Stomach (tissue), 9 donors: ENCODE results near the gene POC1A. TPM values are rescaled to one million over a fixed set of nuclear protein-coding genes. Genes with fewer than 3 reads are reported as not detected.

Experiments
- DNase-seq, 2 donors: peaks; one replicate each; pipeline versions ENCODE4 v3.0.0 to v3.0.0-alpha.2; 2013 to 2019
- H3K27ac ChIP-seq, 5 donors: fragments of 200-600 bp in 4 of 5; sonication (generic) in 4 of 5; one replicate each; pipeline ENCODE4 v1.5.1; 2013 to 2019; ENCODE audit warnings: mild to moderate bottlenecking in 1 of 5, moderate library complexity in 1 of 5
- H3K27me3 ChIP-seq, 3 donors: fragments of 200-600 bp; sonication (generic); one replicate each; pipeline ENCODE4 v1.5.1; 2017 to 2019; ENCODE audit warnings: mixed run types in 1 of 3
- H3K36me3 ChIP-seq, 4 donors: fragments of 200-600 bp; sonication (generic); 1 replicate in 3 of 4; 2 replicates in 1 of 4; pipeline ENCODE4 v1.5.1; 2016 to 2019
- H3K4me1 ChIP-seq, 4 donors: fragments of 200-600 bp; sonication (generic); one replicate each; pipeline ENCODE4 v1.5.1; 2016 to 2019
- H3K4me3 ChIP-seq, 4 donors: fragments of 200-600 bp; sonication (generic) in 3 of 4; one replicate each; pipeline ENCODE4 v1.5.1; 2016 to 2019; ENCODE audit warnings: mild to moderate bottlenecking in 1 of 4
- H3K9me3 ChIP-seq, 4 donors: fragments of 200-600 bp; sonication (generic); one replicate each; pipeline ENCODE4 v1.5.1; 2016 to 2019
- EP300 ChIP-seq: sonication (generic); formaldehyde crosslinking; IDR thresholded peaks from one replicate; pipeline ENCODE4 v1.6.1; 2017; ENCODE audit warnings: antibody characterized with exemption
- POLR2A ChIP-seq, 4 donors: fragments of 450-650 bp; IDR thresholded peaks; one replicate each; pipeline ENCODE4 v1.6.1; 2016; ENCODE audit warnings: antibody characterized with exemption in 4 of 4, control low read depth in 2 of 4, mild to moderate bottlenecking in 1 of 4, moderate library complexity in 1 of 4
- POLR2AphosphoS5 ChIP-seq, 3 donors: sonication (generic); formaldehyde crosslinking; IDR thresholded peaks; one replicate each; pipeline ENCODE4 v1.6.1; 2016; ENCODE audit warnings: antibody characterized with exemption in 3 of 3
- WGBS, 5 donors: extraction: QIAGEN DNeasy Blood & Tissue Kit in 3 of 5; methylation state at CpG; one replicate each; pipeline versions ENCODE4 v1.1.5 to v1.1.7; 2013 to 2018; 5-methylcytosine and 5-hydroxymethylcytosine counted together
- intact Hi-C: fragments of 100-400 bp; cut with DNase I; formaldehyde crosslinking; loops from one replicate; pipeline ENCODE4 v1.15.1; 2023; ENCODE audit warnings: low total_unique reads
- polyA plus RNA-seq, 3 donors: library from polyadenylated mRNA; stranded (reverse); fragments of 200-250 nt; gene quantifications; one replicate each; pipeline ENCODE4 v1.2.3, GENCODE V29; 2013
- total RNA-seq, 5 donors: library from RNA; depleted of rRNA; stranded (reverse); fragments of >200 nt; gene quantifications; one replicate each; pipeline versions ENCODE4 v1.1.0 to v1.2.3, GENCODE V29; 2014 to 2016
- TF ChIP-seq, protein P1 (sequence below), 7 experiments: fragments of 450-650 bp in 4 of 7; fragments of 200-600 bp in 3 of 7; sonication (generic) in 3 of 7; IDR thresholded peaks; one replicate each; pipeline ENCODE4 v1.5.1; 2016 to 2019; ENCODE audit warnings: antibody characterized with exemption in 7 of 7, control low read depth in 2 of 7, mild to moderate bottlenecking in 1 of 7
- donor health status: healthy with polysubstance abuse.
- donor health status: Bipolar disorder and iron deficiency.
- donor health status: healthy.

POC1A gene
- total and polyA plus RNA-seq, 8 donors: 1.8 to 23.2 (median 3.5) TPM; not detected in 1

DNA sequence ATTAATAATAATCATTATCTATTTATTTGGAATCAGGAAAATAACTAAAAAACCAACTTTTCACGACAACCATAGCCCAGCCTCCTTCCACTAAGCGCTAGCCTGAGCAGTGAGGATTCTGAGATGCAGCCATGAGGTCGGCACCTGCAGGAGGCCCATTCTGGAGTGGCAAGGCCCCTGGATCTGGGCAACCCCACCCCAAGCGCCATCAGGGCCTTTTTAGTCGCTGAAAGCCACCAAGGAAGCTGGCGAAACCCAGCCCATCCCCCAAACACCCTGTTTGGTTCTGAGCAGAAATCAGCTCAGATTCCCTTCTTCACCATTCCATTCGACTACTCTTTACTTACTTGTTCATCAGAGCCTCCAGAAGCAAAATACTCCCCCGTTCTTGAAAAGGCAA lies 29.5 kb downstream of the POC1A start:
- 92 to 96% (median 92%) methylated on average over 8 of the region's 8 CpGs for WGBS, 5 donors
- intact Hi-C loops: loop anchor here (5.0 kb wide), 1 partner anchor 122 kb away; no protein-coding TSS in a partner anchor

GRCh38 chr3:52124126-52124525 lies 30.1 kb downstream of the POC1A start:
- DNase-seq: no peak
- TF ChIP-seq, protein P1, sequence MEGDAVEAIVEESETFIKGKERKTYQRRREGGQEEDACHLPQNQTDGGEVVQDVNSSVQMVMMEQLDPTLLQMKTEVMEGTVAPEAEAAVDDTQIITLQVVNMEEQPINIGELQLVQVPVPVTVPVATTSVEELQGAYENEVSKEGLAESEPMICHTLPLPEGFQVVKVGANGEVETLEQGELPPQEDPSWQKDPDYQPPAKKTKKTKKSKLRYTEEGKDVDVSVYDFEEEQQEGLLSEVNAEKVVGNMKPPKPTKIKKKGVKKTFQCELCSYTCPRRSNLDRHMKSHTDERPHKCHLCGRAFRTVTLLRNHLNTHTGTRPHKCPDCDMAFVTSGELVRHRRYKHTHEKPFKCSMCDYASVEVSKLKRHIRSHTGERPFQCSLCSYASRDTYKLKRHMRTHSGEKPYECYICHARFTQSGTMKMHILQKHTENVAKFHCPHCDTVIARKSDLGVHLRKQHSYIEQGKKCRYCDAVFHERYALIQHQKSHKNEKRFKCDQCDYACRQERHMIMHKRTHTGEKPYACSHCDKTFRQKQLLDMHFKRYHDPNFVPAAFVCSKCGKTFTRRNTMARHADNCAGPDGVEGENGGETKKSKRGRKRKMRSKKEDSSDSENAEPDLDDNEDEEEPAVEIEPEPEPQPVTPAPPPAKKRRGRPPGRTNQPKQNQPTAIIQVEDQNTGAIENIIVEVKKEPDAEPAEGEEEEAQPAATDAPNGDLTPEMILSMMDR (IDR thresholded peaks at IDR 0.05): no peak
- no peak for TF ChIP-seq POLR2A (IDR thresholded peaks at IDR 0.05)
- TF ChIP-seq POLR2AphosphoS5 (IDR thresholded peaks at IDR 0.05): no peak
- TF ChIP-seq EP300: no peak
- Histone ChIP-seq H3K27ac (no peak overlapping the region), H3K4me1 (peaks cover 4 to 32% (median 15%) of the 10 kb centered on the region in 4 donors), H3K4me3 (no peak overlapping the region), H3K27me3 (no peaks in the 10 kb centered on the region), H3K9me3 (no peaks in the 10 kb centered on the region), H3K36me3 (no peaks in the 10 kb centered on the region)
- intact Hi-C loops: loop anchor here (5.0 kb wide), 1 partner anchor 122 kb away; no protein-coding TSS in a partner anchor
- WGBS, 5 donors: 94 to 100% (median 99%) methylated on average over 2 of the region's 2 CpGs

More for the DNA sequence above, 29.5 kb downstream of the POC1A start:
- Histone ChIP-seq H3K36me3 (no peaks in the 10 kb centered on the region), H3K9me3 (no peaks in the 10 kb centered on the region), H3K4me3 (no peak overlapping the region), H3K27me3 (no peaks in the 10 kb centered on the region), H3K4me1 (peaks cover 4 to 32% (median 15%) of the 10 kb centered on the region in 4 donors), H3K27ac (no peak overlapping the region)
- TF ChIP-seq EP300: no peak
- TF ChIP-seq POLR2A (IDR thresholded peaks at IDR 0.05): no peak
- TF ChIP-seq POLR2AphosphoS5 (IDR thresholded peaks at IDR 0.05): no peak
- TF ChIP-seq, protein P1 (IDR thresholded peaks at IDR 0.05): no peak
- no peak for DNase-seq

DNA sequence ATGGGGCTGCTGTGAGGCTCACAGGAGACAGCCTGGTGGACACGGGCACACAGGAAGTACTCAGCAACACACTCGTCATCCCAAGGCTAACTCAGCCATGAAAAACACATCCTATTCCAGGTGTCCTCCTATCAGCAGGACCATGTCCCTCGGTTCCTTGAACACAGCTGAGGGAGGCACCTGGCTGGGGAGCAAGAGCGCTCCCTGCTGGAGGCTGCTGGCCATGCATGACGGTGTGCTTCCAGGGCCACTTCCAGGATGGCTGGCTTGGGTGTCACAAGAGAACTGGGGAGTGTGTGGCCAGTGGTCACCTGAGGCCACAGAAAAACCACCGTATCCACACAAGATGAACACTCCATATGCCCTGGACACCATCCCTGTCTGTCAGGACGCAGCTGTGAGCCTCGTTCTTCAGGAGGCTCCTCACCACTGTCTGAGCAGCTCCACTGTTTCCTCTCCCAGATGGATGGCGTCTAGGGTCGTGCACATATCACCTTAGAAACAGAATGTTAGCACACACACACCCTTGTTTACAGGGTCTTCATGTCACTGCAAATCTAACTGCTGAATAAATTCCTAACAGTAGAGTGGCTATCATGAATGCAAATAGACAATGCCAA lies 31.0 kb downstream of the POC1A start:
- WGBS, 5 donors: 33 to 48% (median 46%) methylated on average over 5 to 10 of the region's 10 CpGs
- Histone ChIP-seq H3K27me3 (no peaks in the 10 kb centered on the region), H3K36me3 (no peaks in the 10 kb centered on the region), H3K9me3 (no peaks in the 10 kb centered on the region), H3K4me3 (no peak overlapping the region), H3K4me1 (peaks cover 0 to 28% (median 13%) of the 10 kb centered on the region in 4 donors), H3K27ac (peak overlapping the region in 2 of 5 donors; percentile 5 to 53)
- intact Hi-C loops: loop anchor here (5.0 kb wide), 1 partner anchor 121 kb away; no protein-coding TSS in a partner anchor
- TF ChIP-seq EP300 (no peak), POLR2AphosphoS5 (IDR thresholded peaks at IDR 0.05) (peak in 1 of 3 donors; percentile 54)
- TF ChIP-seq, protein P1 (IDR thresholded peaks at IDR 0.05): peak in 6 of 7 experiments; percentile 60 to 93 (median 90)
- peak; percentile 78 to 92 for DNase-seq

DNA sequence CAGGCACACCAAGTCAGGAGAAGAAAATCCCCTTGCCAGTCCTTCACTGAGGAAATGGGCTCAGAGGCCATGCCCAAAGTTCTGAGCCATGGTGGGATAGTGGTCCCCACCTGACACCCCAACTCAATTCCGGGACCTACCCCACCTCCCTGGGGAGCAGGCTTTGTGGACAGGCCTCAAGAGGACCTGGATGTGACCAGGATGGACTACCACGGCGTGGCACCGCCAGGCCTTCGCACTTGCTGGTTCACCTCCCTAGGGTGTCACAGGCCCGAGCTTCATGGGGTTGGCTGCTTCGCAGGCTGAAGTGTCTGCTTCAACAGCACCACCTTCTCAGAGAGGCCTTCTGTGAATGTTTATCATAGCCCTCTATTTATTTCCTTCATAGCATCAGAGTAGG lies 31.7 kb downstream of the POC1A start:
- TF ChIP-seq POLR2A (IDR thresholded peaks at IDR 0.05) (no peak), POLR2AphosphoS5 (IDR thresholded peaks at IDR 0.05) (no peak), EP300 (no peak)
- TF ChIP-seq, protein P1 (IDR thresholded peaks at IDR 0.05): no peak
- Histone ChIP-seq H3K27ac (peak overlapping the region in 4 of 5 donors; percentile 0 to 64 (median 48)), H3K36me3 (no peaks in the 10 kb centered on the region), H3K4me1 (peaks cover 0 to 22% (median 10%) of the 10 kb centered on the region in 4 donors), H3K27me3 (no peaks in the 10 kb centered on the region), H3K9me3 (no peaks in the 10 kb centered on the region), H3K4me3 (no peak overlapping the region)
- DNase-seq: no peak
- intact Hi-C loops: loop anchor here (5.0 kb wide), 1 partner anchor 120 kb away; no protein-coding TSS in a partner anchor
- WGBS, 5 donors: 80 to 93% (median 92%) methylated on average over 2 to 7 of the region's 7 CpGs
